Pancreas (tissue), 10 donors: ENCODE data around the gene IL11RA. TPM values are rescaled to one million over a fixed set of nuclear protein-coding genes. Genes with fewer than 3 reads are reported as not detected.

Experiments used
- ATAC-seq, 4 donors: fragments of 200-7000 bp; cut with Tn5 transposase; one replicate each; pipeline versions ENCODE4 v1.8.0 to v1.9.1; 2020; ENCODE audit warnings: mild to moderate bottlenecking in 4 of 4, moderate library complexity in 4 of 4
- DNase-seq, 6 donors: peaks; one replicate each; pipeline ENCODE4 v3.0.0-alpha.2; 2020
- FAIRE-seq: peaks from 2 replicates; lab custom pipeline; 2012; peaks lifted over from hg19 to GRCh38; lab: Jason Lieb, UNC
- H3K27ac ChIP-seq, 4 donors: fragments of 200-600 bp; sonication (generic); 1 replicate in 3 of 4; 2 replicates in 1 of 4; pipeline versions ENCODE4 v1.5.0 to v1.8.0; 2020
- H3K27me3 ChIP-seq, 4 donors: fragments of 200-600 bp; one replicate each; pipeline ENCODE4 v1.8.0; 2021
- H3K36me3 ChIP-seq, 3 donors: fragments of 200-600 bp; sonication (generic) in 1 of 3; one replicate each; pipeline versions ENCODE4 v1.5.0 to v1.8.0; 2020 to 2021
- H3K4me1 ChIP-seq, 3 donors: fragments of 200-600 bp; one replicate each; pipeline ENCODE4 v1.8.0; 2021
- H3K4me3 ChIP-seq, 4 donors: fragments of 200-600 bp; sonication (generic) in 2 of 4; one replicate each; pipeline versions ENCODE4 v1.5.0 to v1.8.0; 2020 to 2021
- H3K9me3 ChIP-seq, 4 donors: fragments of 200-600 bp; one replicate each; pipeline ENCODE4 v1.8.0; 2021
- WGBS, 2 donors: extraction: QIAGEN DNeasy Blood & Tissue Kit; methylation state at CpG; one replicate each; pipeline ENCODE4 v1.1.7; 2013; 5-methylcytosine and 5-hydroxymethylcytosine counted together
- intact Hi-C, 3 donors: fragments of 100-400 bp; cut with DNase I; formaldehyde crosslinking; loops; one replicate each; pipeline versions ENCODE4 v1.11.1 to v1.14.2; 2022
- polyA plus RNA-seq, 2 donors: library from polyadenylated mRNA; stranded (reverse); fragments of 200-250 nt; gene quantifications; one replicate each; pipeline ENCODE4 v1.2.3, GENCODE V29; 2013
- total RNA-seq, 6 donors: library from RNA; stranded (reverse); fragmentation: NEBNext Ultra II Directional in 4 of 6; extraction: Animal tissue kit (Norgen Biotek cat#: 25700) in 4 of 6; gene quantifications; one replicate each; pipeline versions ENCODE4 v1.2.1 to v1.2.4, GENCODE V29; 2021 to 2023
- TF ChIP-seq, protein P1 (sequence below), 4 donors: fragments of 200-600 bp; sonication (generic) in 3 of 4; IDR thresholded peaks; one replicate each; pipeline versions ENCODE4 v1.5.0 to v1.8.0; 2021; ENCODE audit warnings: antibody characterized with exemption in 4 of 4
- donor health status: healthy with polysubstance abuse.
- donor health status: DM: no; HTN: no; CAD: no; lungs with moderate emphysema.
- donor health status: DM: no; HTN: no; CAD: no.
- donor health status: control.
- donor health status: control.
- donor health status: Bipolar disorder and iron deficiency.
- donor health status: DM: yes; HTN: yes; CAD: no.
- donor health status: DM: no; HTN: no; CAD: no.
- donor health status: DM: no; HTN: no; CAD: no.
- donor health status: DM: yes; HTN: yes; CAD: no.

The IL11RA gene
- total RNA-seq (1 to 10 TPM; 4.1 to 8.2 (median 5.9) TPM), polyA plus RNA-seq (10 to 100 TPM; 12.6 to 30.0 TPM)

DNA sequence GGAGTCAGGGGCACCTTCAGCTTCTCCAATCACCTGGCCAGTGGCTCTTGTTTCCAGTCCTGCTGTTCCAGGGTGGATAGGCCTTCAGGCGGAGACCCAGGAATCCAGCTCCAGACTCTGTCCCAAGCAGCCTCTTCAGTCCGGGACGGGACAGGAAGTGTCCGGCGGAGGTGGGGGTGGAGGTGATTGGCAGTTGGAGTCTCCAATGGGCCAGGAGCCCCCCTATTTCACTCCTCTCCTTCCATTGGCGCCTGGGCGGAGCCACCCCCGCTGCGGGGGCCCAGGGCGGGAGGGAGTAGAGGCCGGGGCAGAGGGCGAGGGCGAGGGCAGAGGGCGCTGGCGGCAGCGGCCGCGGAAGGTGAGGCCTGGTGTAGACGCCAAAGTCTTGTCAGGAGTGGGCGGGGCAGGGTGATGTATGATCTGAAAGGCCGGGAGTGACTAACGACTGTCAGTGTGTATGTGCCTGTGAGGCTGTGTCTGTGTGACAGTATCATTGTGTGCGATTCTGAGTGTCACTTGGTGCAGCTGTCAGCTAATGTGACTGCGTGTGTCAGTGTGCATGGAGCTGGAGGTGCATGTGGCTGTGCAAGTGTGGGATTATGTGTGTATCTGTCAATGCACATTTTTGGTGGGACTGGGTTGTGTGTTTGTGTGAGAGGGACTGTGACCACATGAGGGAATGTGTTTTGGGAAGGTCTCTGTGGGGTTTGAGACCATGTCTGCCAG lies at the start of gene IL11RA:
TSS of gene IL11RA (plus strand) at position 310 of the 726 bp plus-strand sequence. CDS start 3,033 bp downstream, outside the sequence.
- FAIRE-seq: no peak
- Histone ChIP-seq H3K27ac (peak within 1 kb of the TSS; percentile 11 to 68 (median 42)), H3K36me3 (peaks cover 0 to 3% (median 0%) of the 10 kb centered on the region in 3 donors), H3K9me3 (no peaks in the 10 kb centered on the region), H3K27me3 (no peaks in the 10 kb centered on the region), H3K4me1 (peaks cover 15 to 42% (median 27%) of the 10 kb centered on the region in 3 donors), H3K4me3 (peak within 1 kb of the TSS in 2 of 4 donors; percentile 16 to 34)
- ATAC-seq: peak; percentile 44 to 71 (median 62)
- TF ChIP-seq, protein P1, sequence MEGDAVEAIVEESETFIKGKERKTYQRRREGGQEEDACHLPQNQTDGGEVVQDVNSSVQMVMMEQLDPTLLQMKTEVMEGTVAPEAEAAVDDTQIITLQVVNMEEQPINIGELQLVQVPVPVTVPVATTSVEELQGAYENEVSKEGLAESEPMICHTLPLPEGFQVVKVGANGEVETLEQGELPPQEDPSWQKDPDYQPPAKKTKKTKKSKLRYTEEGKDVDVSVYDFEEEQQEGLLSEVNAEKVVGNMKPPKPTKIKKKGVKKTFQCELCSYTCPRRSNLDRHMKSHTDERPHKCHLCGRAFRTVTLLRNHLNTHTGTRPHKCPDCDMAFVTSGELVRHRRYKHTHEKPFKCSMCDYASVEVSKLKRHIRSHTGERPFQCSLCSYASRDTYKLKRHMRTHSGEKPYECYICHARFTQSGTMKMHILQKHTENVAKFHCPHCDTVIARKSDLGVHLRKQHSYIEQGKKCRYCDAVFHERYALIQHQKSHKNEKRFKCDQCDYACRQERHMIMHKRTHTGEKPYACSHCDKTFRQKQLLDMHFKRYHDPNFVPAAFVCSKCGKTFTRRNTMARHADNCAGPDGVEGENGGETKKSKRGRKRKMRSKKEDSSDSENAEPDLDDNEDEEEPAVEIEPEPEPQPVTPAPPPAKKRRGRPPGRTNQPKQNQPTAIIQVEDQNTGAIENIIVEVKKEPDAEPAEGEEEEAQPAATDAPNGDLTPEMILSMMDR (IDR thresholded peaks at IDR 0.05): no peak
- 6 to 27% methylated on average over 22 to 24 of the region's 24 CpGs for WGBS, 2 donors
- intact Hi-C loops: no loop called here
- DNase-seq: peak; percentile 63 to 84 (median 70)

DNA sequence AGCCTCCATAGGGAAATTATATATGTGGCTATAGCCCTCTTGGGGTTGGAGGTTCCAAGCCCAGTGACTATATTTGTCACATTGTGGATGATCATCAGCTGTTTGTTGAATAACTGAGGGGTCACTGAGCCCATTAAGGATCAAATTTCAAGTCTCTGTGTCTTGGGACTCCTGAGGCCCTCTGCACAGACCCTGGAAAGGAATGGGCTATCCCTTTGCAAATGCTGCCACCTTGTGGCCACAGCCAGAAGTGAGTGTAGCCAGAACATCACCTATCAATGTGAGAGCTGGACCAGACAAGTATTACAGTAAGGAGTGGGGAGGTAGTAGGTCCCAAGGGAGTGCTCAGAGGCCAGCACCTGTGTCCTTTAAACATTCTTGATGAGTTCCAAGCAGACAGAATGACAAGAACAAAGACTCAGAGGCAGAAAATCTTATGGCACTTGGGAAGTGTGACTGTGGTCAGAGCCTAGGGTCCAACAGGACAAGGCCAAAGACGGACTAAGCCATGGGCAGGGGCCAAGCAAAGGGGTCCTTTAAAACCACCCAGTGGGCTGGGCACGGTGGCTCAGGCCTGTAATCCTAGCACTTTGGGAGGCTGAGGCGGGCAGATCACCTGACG lies 48.3 kb upstream of the IL11RA start:
- Histone ChIP-seq H3K27me3 (no peaks in the 10 kb centered on the region), H3K27ac (no peak overlapping the region), H3K4me1 (no peaks in the 10 kb centered on the region), H3K36me3 (no peaks in the 10 kb centered on the region), H3K9me3 (no peaks in the 10 kb centered on the region), H3K4me3 (no peak overlapping the region)
- peak; percentile 82 to 99 (median 94) for ATAC-seq
- TF ChIP-seq, protein P1 (IDR thresholded peaks at IDR 0.05): peak; percentile 88 to 89 (median 89)
- peak; percentile 51 to 97 (median 82) for DNase-seq
- FAIRE-seq: no peak
- 49 to 56% methylated on average over 4 of the region's 4 CpGs for WGBS, 2 donors
- intact Hi-C loops: loop anchor here in 1 of 3 donors (5.0 kb wide), 1 partner anchor 271 kb away; no protein-coding TSS in a partner anchor

DNA sequence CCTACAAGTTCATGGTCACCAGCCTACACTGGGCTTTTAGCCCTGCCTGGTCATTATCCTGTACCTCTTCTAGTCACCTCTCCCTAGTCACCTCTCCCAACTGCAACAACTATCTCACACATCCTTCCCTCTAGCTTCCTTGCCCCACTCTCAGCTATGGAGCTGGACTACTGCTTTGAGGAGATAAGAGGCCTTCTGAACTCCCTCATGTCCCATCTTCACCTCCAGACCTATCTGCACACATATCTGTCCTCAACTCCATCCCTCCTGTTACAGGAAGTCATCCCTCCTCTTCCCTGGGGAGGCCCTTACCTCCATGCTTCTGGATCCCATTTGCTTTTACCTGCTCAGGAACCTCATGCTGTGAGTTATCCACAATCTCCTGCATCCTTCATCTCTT lies 45.8 kb upstream of the IL11RA start:
- H3K4me1 ChIP-seq: peaks cover 0 to 6% (median 0%) of the 10 kb centered on the region in 3 donors
- no peaks in the 10 kb centered on the region for H3K9me3 ChIP-seq
- TF ChIP-seq, protein P1 (IDR thresholded peaks at IDR 0.05): no peak
- H3K36me3 ChIP-seq: no peaks in the 10 kb centered on the region
- H3K27me3 ChIP-seq: no peaks in the 10 kb centered on the region
- no peak for ATAC-seq
- no peak for DNase-seq
- no peak for FAIRE-seq
- no peak overlapping the region for H3K27ac ChIP-seq
- intact Hi-C loops: no loop called here
- no peak overlapping the region for H3K4me3 ChIP-seq

DNA sequence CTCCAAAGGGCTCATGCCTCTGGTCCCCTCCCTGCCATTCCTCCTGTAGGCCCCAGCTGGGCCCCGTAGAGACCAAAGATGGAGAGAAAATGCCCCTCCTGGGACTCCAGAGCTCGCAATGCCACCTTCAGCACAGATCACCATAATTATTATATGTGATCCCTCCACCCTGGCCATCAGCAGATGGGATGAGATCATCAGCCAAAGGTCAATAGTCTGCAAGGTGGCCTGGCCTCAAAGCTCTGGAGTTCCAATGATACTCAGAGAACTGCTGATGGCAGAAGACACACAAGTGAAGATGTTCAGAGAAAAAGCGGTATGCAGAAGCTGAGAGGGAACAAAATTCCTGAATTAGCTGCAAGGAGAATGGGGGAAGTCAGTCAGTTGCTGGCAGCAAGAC lies 45.1 kb upstream of the IL11RA start:
- Histone ChIP-seq H3K27me3 (no peaks in the 10 kb centered on the region), H3K27ac (no peak overlapping the region), H3K4me1 (peaks cover 0 to 6% (median 0%) of the 10 kb centered on the region in 3 donors), H3K4me3 (no peak overlapping the region), H3K36me3 (no peaks in the 10 kb centered on the region), H3K9me3 (no peaks in the 10 kb centered on the region)
- WGBS, 2 donors: 77 to 84% methylated on average over 3 of the region's 3 CpGs
- ATAC-seq (no peak), FAIRE-seq (no peak), DNase-seq (no peak)
- TF ChIP-seq, protein P1 (IDR thresholded peaks at IDR 0.05): no peak
- intact Hi-C loops: no loop called here
